HG03135 (cell line): ENCODE measurements around the gene DACH1.

Source experiments
- ATAC-seq: cut with Tn5 transposase; IDR thresholded peaks from one replicate; pipeline ENCODE4 v1.9.1; 2021; ENCODE audit warnings: mild to moderate bottlenecking, moderate library complexity; ENCODE audit not compliant: unreplicated experiment

Gene DACH1

GRCh38 chr13:71830736-71831135 is 36.3 kb downstream of the DACH1 start:
- ATAC-seq, result no peak

GRCh38 chr13:71830323-71830722 is 36.7 kb downstream of the DACH1 start:
- no peak for ATAC-seq

- ATAC-seq, result no peak
These were observed 37.5 kb downstream of the DACH1 start for GRCh38 chr13:71829547-71829946.

- ATAC-seq, result no peak
These were observed 38.4 kb downstream of the DACH1 start for GRCh38 chr13:71828564-71828963.

GRCh38 chr13:71828117-71828516 is 38.9 kb downstream of the DACH1 start:
- ATAC-seq, result no peak

GRCh38 chr13:71827241-71827640 is 39.8 kb downstream of the DACH1 start:
- no peak for ATAC-seq

GRCh38 chr13:71820699-71821098 is 46.3 kb downstream of the DACH1 start:
- no peak for ATAC-seq

- ATAC-seq, result no peak
These were observed 49.7 kb downstream of the DACH1 start for GRCh38 chr13:71817335-71817734.

GRCh38 chr13:71814806-71815360 is 52.1 kb downstream of the DACH1 start:
- ATAC-seq, result no peak

- no peak for ATAC-seq
These were observed 53.8 kb downstream of the DACH1 start for GRCh38 chr13:71813187-71813586.

- no peak for ATAC-seq
These were observed 55.7 kb downstream of the DACH1 start for GRCh38 chr13:71811344-71811743.

- ATAC-seq, result no peak
These were observed 58.3 kb downstream of the DACH1 start for GRCh38 chr13:71808708-71809107.

- ATAC-seq, result no peak
These were observed 60.1 kb downstream of the DACH1 start for GRCh38 chr13:71806886-71807285.

GRCh38 chr13:71803066-71803465 is 63.9 kb downstream of the DACH1 start:
- ATAC-seq, result no peak

- ATAC-seq, result no peak
These were observed 65.2 kb downstream of the DACH1 start for GRCh38 chr13:71801781-71802180.

- no peak for ATAC-seq
These were observed 65.7 kb downstream of the DACH1 start for GRCh38 chr13:71801165-71801760.

GRCh38 chr13:71799324-71799723 is 67.7 kb downstream of the DACH1 start:
- no peak for ATAC-seq

- ATAC-seq, result no peak
These were observed 68.3 kb downstream of the DACH1 start for GRCh38 chr13:71798707-71799106.

- no peak for ATAC-seq
These were observed 69.5 kb downstream of the DACH1 start for GRCh38 chr13:71797517-71797916.

GRCh38 chr13:71789693-71790329 is 77.2 kb downstream of the DACH1 start:
- no peak for ATAC-seq

- ATAC-seq, result no peak
These were observed 78.0 kb downstream of the DACH1 start for GRCh38 chr13:71789037-71789436.

GRCh38 chr13:71787414-71787813 is 79.6 kb downstream of the DACH1 start:
- ATAC-seq, result no peak

GRCh38 chr13:71786875-71787274 is 80.1 kb downstream of the DACH1 start:
- no peak for ATAC-seq
